ENCODE data around the gene TRIM31.
"Not testable (repeated sequence)": the region's sequence is repeated elsewhere in the genome, so short reads cannot be mapped to it uniquely, and the experiment has no call there.

The TRIM31 gene

DNA sequence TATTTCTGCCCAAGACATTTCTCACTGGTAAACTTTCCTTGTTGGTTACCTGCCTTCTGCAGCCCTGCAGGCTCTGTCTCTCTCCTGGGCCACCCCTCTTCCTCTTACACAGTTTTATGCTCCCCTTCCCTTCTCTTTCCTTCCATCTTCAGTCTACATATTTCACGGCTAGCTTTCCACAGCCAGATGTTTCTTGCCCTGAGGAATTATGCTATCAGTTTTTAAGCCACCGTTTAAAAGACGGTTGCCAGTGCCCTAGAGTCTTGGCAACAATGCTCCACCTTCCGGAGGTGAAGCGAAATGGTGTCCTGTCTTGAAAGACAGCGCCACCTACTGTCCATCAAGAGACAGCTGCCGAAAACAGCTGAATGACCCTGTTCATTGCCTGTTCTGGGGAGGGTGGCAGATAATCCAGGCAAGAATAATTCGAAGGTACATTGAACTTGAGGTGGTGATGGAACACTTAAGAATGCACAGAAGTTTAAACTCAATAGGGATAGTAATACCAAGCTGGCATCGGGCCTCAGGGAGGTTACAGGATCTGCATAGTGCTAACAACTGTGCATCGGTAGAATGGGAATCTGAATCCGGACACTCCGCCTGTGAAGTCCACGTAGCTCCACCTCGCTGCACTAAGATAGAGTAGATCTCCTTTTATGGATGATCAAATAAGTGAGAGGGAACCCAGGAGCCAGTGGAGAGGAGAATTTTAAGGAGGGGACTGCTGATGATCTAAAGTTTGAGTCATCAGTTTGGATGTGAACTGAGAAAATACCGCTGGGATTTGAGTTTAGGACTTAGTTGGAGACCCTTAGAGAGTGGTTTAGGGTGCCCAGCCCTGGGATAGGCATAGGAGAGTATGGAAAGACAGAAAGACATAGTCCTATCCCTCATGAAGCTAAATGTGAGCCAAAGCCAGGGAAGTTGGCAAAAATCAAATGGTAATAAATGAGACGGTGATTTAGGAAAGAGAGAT is 18.3 kb upstream of the TRIM31 start:
- H3K36me3 ChIP-seq (ENCODE audit: control insufficient read depth, insufficient read depth, low read length), result no peaks in the 10 kb centered on the region
- no peak overlapping the region for H3K27ac ChIP-seq (ENCODE audit: low read depth, low read length)
- peaks cover 61% of the 10 kb centered on the region for H3K27me3 ChIP-seq (ENCODE audit: control insufficient read depth, insufficient read depth, low read length)
- H3K4me3 ChIP-seq (ENCODE audit: low read depth, low read length), result no peak overlapping the region
- 0 out of 2 replicates have a peak, but pooled peaks cover 3% of the 10 kb centered on the region for H3K4me1 ChIP-seq (ENCODE audit: control insufficient read depth, insufficient read depth, low read length)
- no peaks in the 10 kb centered on the region for H3K9me3 ChIP-seq (ENCODE audit: control insufficient read depth, insufficient read depth, low read length)
- no peak overlapping the region for H3K9ac ChIP-seq (ENCODE audit: low read depth, low read length)

- Histone ChIP-seq H3K9me3 (ENCODE audit: control insufficient read depth, insufficient read depth, low read length) (no peaks in the 10 kb centered on the region), H3K27me3 (ENCODE audit: control insufficient read depth, insufficient read depth, low read length) (peaks cover 70% of the 10 kb centered on the region), H3K4me3 (ENCODE audit: low read depth, low read length) (no peak overlapping the region), H3K9ac (ENCODE audit: low read depth, low read length) (no peak overlapping the region), H3K36me3 (ENCODE audit: control insufficient read depth, insufficient read depth, low read length) (no peaks in the 10 kb centered on the region), H3K27ac (ENCODE audit: low read depth, low read length) (no peak overlapping the region), H3K4me1 (ENCODE audit: control insufficient read depth, insufficient read depth, low read length) (0 out of 2 replicates have a peak, but pooled peaks cover 3% of the 10 kb centered on the region)
Measured at GRCh38 chr6:30130179-30130679, 17.3 kb upstream of the TRIM31 start.

- Histone ChIP-seq H3K9ac (ENCODE audit: low read depth, low read length) (no peak overlapping the region), H3K4me1 (ENCODE audit: control insufficient read depth, insufficient read depth, low read length) (0 out of 2 replicates have a peak, but pooled peaks cover 3% of the 10 kb centered on the region), H3K27ac (ENCODE audit: low read depth, low read length) (no peak overlapping the region), H3K4me3 (ENCODE audit: low read depth, low read length) (no peak overlapping the region), H3K9me3 (ENCODE audit: control insufficient read depth, insufficient read depth, low read length) (no peaks in the 10 kb centered on the region), H3K36me3 (ENCODE audit: control insufficient read depth, insufficient read depth, low read length) (no peaks in the 10 kb centered on the region), H3K27me3 (ENCODE audit: control insufficient read depth, insufficient read depth, low read length) (peaks cover 76% of the 10 kb centered on the region)
Measured at GRCh38 chr6:30129265-30130178, 16.6 kb upstream of the TRIM31 start.

GRCh38 chr6:30127238-30128093 is 14.6 kb upstream of the TRIM31 start:
- Histone ChIP-seq H3K9me3 (ENCODE audit: control insufficient read depth, insufficient read depth, low read length) (no peaks in the 10 kb centered on the region), H3K27ac (ENCODE audit: low read depth, low read length) (no peak overlapping the region), H3K27me3 (ENCODE audit: control insufficient read depth, insufficient read depth, low read length) (peaks cover 79% of the 10 kb centered on the region), H3K4me1 (ENCODE audit: control insufficient read depth, insufficient read depth, low read length) (0 out of 2 replicates have a peak, but pooled peaks cover 3% of the 10 kb centered on the region), H3K9ac (ENCODE audit: low read depth, low read length) (no peak overlapping the region), H3K4me3 (ENCODE audit: low read depth, low read length) (peak overlapping the region; percentile 67), H3K36me3 (ENCODE audit: control insufficient read depth, insufficient read depth, low read length) (no peaks in the 10 kb centered on the region)

DNA sequence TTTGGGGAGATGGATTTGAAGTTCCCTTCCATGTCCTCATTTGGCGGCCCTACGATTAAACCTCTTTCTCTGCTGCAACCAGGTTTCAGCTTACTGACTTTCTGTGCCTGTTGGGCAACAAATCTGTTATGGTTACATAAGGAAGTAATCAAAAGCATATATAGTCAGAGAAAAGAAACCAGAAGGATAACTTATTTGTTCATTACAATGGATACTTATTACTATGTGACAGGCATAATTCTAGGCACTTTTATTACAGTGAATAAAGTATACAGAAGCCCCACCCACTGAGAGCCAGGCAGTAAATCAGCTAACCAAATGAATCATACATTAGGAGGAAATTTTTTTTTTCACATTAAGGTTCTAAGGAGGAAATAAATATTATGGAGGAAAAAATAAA is 9.6 kb upstream of the TRIM31 start:
- Histone ChIP-seq H3K36me3 (ENCODE audit: control insufficient read depth, insufficient read depth, low read length) (no peaks in the 10 kb centered on the region), H3K9me3 (ENCODE audit: control insufficient read depth, insufficient read depth, low read length) (no peaks in the 10 kb centered on the region), H3K4me3 (ENCODE audit: low read depth, low read length) (no peak overlapping the region), H3K27ac (ENCODE audit: low read depth, low read length) (no peak overlapping the region), H3K4me1 (ENCODE audit: control insufficient read depth, insufficient read depth, low read length) (no peaks in the 10 kb centered on the region), H3K27me3 (ENCODE audit: control insufficient read depth, insufficient read depth, low read length) (peaks cover 32% of the 10 kb centered on the region), H3K9ac (ENCODE audit: low read depth, low read length) (no peak overlapping the region)

- H3K4me1 ChIP-seq (ENCODE audit: control insufficient read depth, insufficient read depth, low read length), result no peaks in the 10 kb centered on the region
- no peak overlapping the region for H3K4me3 ChIP-seq (ENCODE audit: low read depth, low read length)
- H3K9ac ChIP-seq (ENCODE audit: low read depth, low read length), result no peak overlapping the region
- no peaks in the 10 kb centered on the region for H3K36me3 ChIP-seq (ENCODE audit: control insufficient read depth, insufficient read depth, low read length)
- no peak overlapping the region for H3K27ac ChIP-seq (ENCODE audit: low read depth, low read length)
- no peaks in the 10 kb centered on the region for H3K9me3 ChIP-seq (ENCODE audit: control insufficient read depth, insufficient read depth, low read length)
- H3K27me3 ChIP-seq (ENCODE audit: control insufficient read depth, insufficient read depth, low read length), result peaks cover 24% of the 10 kb centered on the region
Measured at GRCh38 chr6:30121446-30122366, 8.8 kb upstream of the TRIM31 start.

- H3K27ac ChIP-seq (ENCODE audit: low read depth, low read length); H3K4me3 ChIP-seq (ENCODE audit: low read depth, low read length); H3K4me1 ChIP-seq (ENCODE audit: control insufficient read depth, insufficient read depth, low read length); H3K27me3 ChIP-seq (ENCODE audit: control insufficient read depth, insufficient read depth, low read length); H3K9me3 ChIP-seq (ENCODE audit: control insufficient read depth, insufficient read depth, low read length); H3K36me3 ChIP-seq (ENCODE audit: control insufficient read depth, insufficient read depth, low read length); H3K9ac ChIP-seq (ENCODE audit: low read depth, low read length): not testable (repeated sequence)
Measured at GRCh38 chr6:30118691-30119090, 5.8 kb upstream of the TRIM31 start.

DNA sequence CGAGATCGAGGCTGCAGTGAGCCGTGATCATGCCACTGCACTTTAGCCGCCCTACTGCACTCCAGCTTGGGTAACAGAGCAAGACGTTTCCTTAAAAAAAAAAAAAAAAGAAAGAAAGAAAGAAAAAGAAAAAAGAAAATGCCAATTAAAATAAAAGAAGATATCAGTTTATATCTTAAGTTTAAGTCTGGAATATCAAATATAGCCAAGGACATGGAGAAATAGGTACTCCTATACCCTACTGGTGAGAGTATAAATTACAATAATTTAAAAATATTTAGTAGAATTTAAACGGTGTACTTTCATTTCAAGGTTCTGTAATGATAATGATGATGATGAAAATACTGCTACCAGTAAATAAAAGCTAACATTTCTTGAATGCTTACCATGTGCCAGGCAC is 3.8 kb upstream of the TRIM31 start:
- no peak overlapping the region for H3K27ac ChIP-seq (ENCODE audit: low read depth, low read length)
- H3K9ac ChIP-seq (ENCODE audit: low read depth, low read length), result no peak overlapping the region
- no peaks in the 10 kb centered on the region for H3K4me1 ChIP-seq (ENCODE audit: control insufficient read depth, insufficient read depth, low read length)
- H3K36me3 ChIP-seq (ENCODE audit: control insufficient read depth, insufficient read depth, low read length), result no peaks in the 10 kb centered on the region
- H3K4me3 ChIP-seq (ENCODE audit: low read depth, low read length), result no peak overlapping the region
- peaks cover 27% of the 10 kb centered on the region for H3K27me3 ChIP-seq (ENCODE audit: control insufficient read depth, insufficient read depth, low read length)
- no peaks in the 10 kb centered on the region for H3K9me3 ChIP-seq (ENCODE audit: control insufficient read depth, insufficient read depth, low read length)

DNA sequence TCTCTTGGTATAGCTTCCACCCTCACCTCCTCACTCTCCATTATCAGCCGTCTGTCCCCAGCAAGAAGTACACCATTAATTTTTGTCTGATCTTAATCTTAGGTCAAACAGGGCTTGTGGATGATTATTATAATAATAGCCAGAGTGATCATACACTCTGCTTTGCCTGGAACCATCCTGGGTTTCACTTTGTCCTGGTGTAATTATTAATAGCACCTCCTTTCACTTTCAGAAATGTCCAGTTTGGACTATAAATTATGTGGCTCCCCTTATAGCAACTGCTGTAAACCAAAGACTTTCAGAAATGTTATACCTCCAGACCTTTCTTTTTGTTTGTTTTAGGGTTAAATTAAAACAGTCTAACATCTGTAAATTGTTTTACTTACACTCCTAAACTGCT is 951 bp upstream of the TRIM31 start:
- Histone ChIP-seq H3K9ac (ENCODE audit: low read depth, low read length) (no peak overlapping the region), H3K9me3 (ENCODE audit: control insufficient read depth, insufficient read depth, low read length) (no peaks in the 10 kb centered on the region), H3K4me3 (ENCODE audit: low read depth, low read length) (no peak overlapping the region), H3K4me1 (ENCODE audit: control insufficient read depth, insufficient read depth, low read length) (no peaks in the 10 kb centered on the region), H3K27me3 (ENCODE audit: control insufficient read depth, insufficient read depth, low read length) (peaks cover 40% of the 10 kb centered on the region), H3K36me3 (ENCODE audit: control insufficient read depth, insufficient read depth, low read length) (no peaks in the 10 kb centered on the region), H3K27ac (ENCODE audit: low read depth, low read length) (no peak overlapping the region)

Data from HUES48 (cell line).